ENCODE measurements around the gene ENPEP.

The ENPEP gene

GRCh38 chr4:110605077-110605476 is 129.1 kb downstream of the ENPEP start:
- no peak for DNase-seq (ENCODE audit: low read depth)
- TF ChIP-seq CTCF (conservative IDR thresholded peaks at IDR 0.05; ENCODE audit: low read length) = no peak
- no peak overlapping the region for H3K4me3 ChIP-seq (ENCODE audit: low read length)

GRCh38 chr4:110609044-110609750 is 133.2 kb downstream of the ENPEP start:
- no peak for DNase-seq (ENCODE audit: low read depth)

GRCh38 chr4:110610620-110610939 is 134.6 kb downstream of the ENPEP start:
- no peak overlapping the region for H3K4me3 ChIP-seq (ENCODE audit: low read length)
- no peak for TF ChIP-seq CTCF (conservative IDR thresholded peaks at IDR 0.05; ENCODE audit: low read length)
- DNase-seq (ENCODE audit: low read depth) = no peak

More at GRCh38 chr4:110609044-110609750, 133.2 kb downstream of the ENPEP start:
- no peak overlapping the region for H3K4me3 ChIP-seq (ENCODE audit: low read length)
- TF ChIP-seq CTCF (conservative IDR thresholded peaks at IDR 0.05; ENCODE audit: low read length) = no peak

GRCh38 chr4:110610940-110611831 is 135.2 kb downstream of the ENPEP start:
- DNase-seq (ENCODE audit: low read depth) = no peak
- peak overlapping the region; percentile 38 for H3K4me3 ChIP-seq (ENCODE audit: low read length)
- TF ChIP-seq CTCF (conservative IDR thresholded peaks at IDR 0.05; ENCODE audit: low read length) = no peak

GRCh38 chr4:110611968-110612447 is 136.1 kb downstream of the ENPEP start:
- H3K4me3 ChIP-seq (ENCODE audit: low read length) = peak overlapping the region; percentile 38
- DNase-seq (ENCODE audit: low read depth) = no peak
- TF ChIP-seq CTCF (conservative IDR thresholded peaks at IDR 0.05; ENCODE audit: low read length) = no peak

GRCh38 chr4:110612631-110613269 is 136.8 kb downstream of the ENPEP start:
- H3K4me3 ChIP-seq (ENCODE audit: low read length) = no peak overlapping the region
- no peak for TF ChIP-seq CTCF (conservative IDR thresholded peaks at IDR 0.05; ENCODE audit: low read length)
- no peak for DNase-seq (ENCODE audit: low read depth)

Data from AG10803 (cell line).